Trophoblast cell (in vitro differentiated cells and primary cell): ENCODE data around the gene STUB1.

Source experiments
- DNase-seq, 2 donors: peaks; one replicate each; pipeline ENCODE4 v3.0.0-alpha.2; 2016
- H2AFZ ChIP-seq: 2 replicates; pipeline ENCODE4 v1.6.1; 2013; ENCODE audit warnings: low read length, moderate library complexity, mild to moderate bottlenecking; ENCODE audit not compliant: insufficient read depth, poor library complexity
- H2AK5ac ChIP-seq: 2 replicates; pipeline ENCODE4 v1.6.1; 2013; ENCODE audit warnings: mild to moderate bottlenecking, low read length
- H2BK120ac ChIP-seq: 2 replicates; pipeline ENCODE4 v1.6.1; 2013; ENCODE audit warnings: low read length, mild to moderate bottlenecking, moderate library complexity; ENCODE audit not compliant: insufficient read depth, poor library complexity
- H2BK12ac ChIP-seq: 2 replicates; pipeline ENCODE4 v1.6.1; 2013; ENCODE audit warnings: mild to moderate bottlenecking, low read length, moderate library complexity
- H2BK5ac ChIP-seq: 2 replicates; pipeline ENCODE4 v1.6.1; 2013; ENCODE audit warnings: low read length, low read depth, moderate library complexity, mild to moderate bottlenecking; ENCODE audit not compliant: poor library complexity
- H3K14ac ChIP-seq: 2 replicates; pipeline ENCODE4 v1.6.1; 2013; ENCODE audit warnings: mild to moderate bottlenecking, low read length
- H3K18ac ChIP-seq: 2 replicates; pipeline ENCODE4 v1.6.1; 2013; ENCODE audit warnings: mild to moderate bottlenecking, low read length
- H3K23ac ChIP-seq: 2 replicates; pipeline ENCODE4 v1.6.1; 2013; ENCODE audit warnings: low read length
- H3K27ac ChIP-seq: 2 replicates; pipeline ENCODE4 v1.5.1; 2013; ENCODE audit warnings: low read depth, mild to moderate bottlenecking, inconsistent platforms, low read length, moderate library complexity
- H3K27me3 ChIP-seq: 2 replicates; pipeline ENCODE4 v1.6.1; 2013; ENCODE audit warnings: inconsistent platforms, mild to moderate bottlenecking, low read length, moderate library complexity; ENCODE audit not compliant: insufficient read depth
- H3K36me3 ChIP-seq, 2 experiments: 1 replicate in 1 of 2; 2 replicates in 1 of 2; pipeline ENCODE4 v1.6.1; 2013; ENCODE audit warnings: low read length in 2 of 2, mild to moderate bottlenecking in 2 of 2, moderate library complexity in 1 of 2; ENCODE audit not compliant: insufficient read depth in 2 of 2, control insufficient read depth in 1 of 2
- H3K4ac ChIP-seq: 2 replicates; pipeline ENCODE4 v1.6.1; 2013; ENCODE audit warnings: low read depth, mild to moderate bottlenecking, low read length, moderate library complexity
- H3K4me1 ChIP-seq, 2 experiments: 1 replicate in 1 of 2; 2 replicates in 1 of 2; pipeline ENCODE4 v1.6.1; 2013; ENCODE audit warnings: low read length in 2 of 2, mild to moderate bottlenecking in 2 of 2, moderate library complexity in 1 of 2; ENCODE audit not compliant: insufficient read depth in 2 of 2, control insufficient read depth in 1 of 2
- H3K4me2 ChIP-seq: 2 replicates; pipeline ENCODE4 v1.6.1; 2013; ENCODE audit warnings: inconsistent platforms, mild to moderate bottlenecking, low read length, moderate library complexity
- H3K4me3 ChIP-seq: 2 replicates; pipeline ENCODE4 v1.5.1; 2013; ENCODE audit warnings: mild to moderate bottlenecking, low read depth, low read length, inconsistent platforms
- H3K79me1 ChIP-seq: one replicate; pipeline ENCODE4 v1.6.1; 2013; ENCODE audit warnings: low read length
- H3K79me2 ChIP-seq: 2 replicates; pipeline ENCODE4 v1.6.1; 2013; ENCODE audit warnings: low read length, mild to moderate bottlenecking; ENCODE audit not compliant: control insufficient read depth, insufficient read depth, poor library complexity
- H3K9ac ChIP-seq: 2 replicates; pipeline ENCODE4 v1.6.1; 2013; ENCODE audit warnings: mild to moderate bottlenecking, low read length
- H3K9me3 ChIP-seq: 2 replicates; pipeline ENCODE4 v1.6.1; 2013; ENCODE audit warnings: low read depth, mild to moderate bottlenecking, control low read depth, inconsistent platforms, low read length; ENCODE audit not compliant: insufficient read depth
- H4K12ac ChIP-seq: 2 replicates; pipeline ENCODE4 v1.6.1; 2013; ENCODE audit warnings: low read depth, mild to moderate bottlenecking, low read length, moderate library complexity
- H4K8ac ChIP-seq: 2 replicates; pipeline ENCODE4 v1.6.1; 2013; ENCODE audit warnings: low read depth, mild to moderate bottlenecking, low read length, moderate library complexity
- H4K91ac ChIP-seq: one replicate; pipeline ENCODE4 v1.6.1; 2013; ENCODE audit warnings: low read depth, mild to moderate bottlenecking, low read length, moderate library complexity
- WGBS: extraction: QIAGEN DNeasy Blood & Tissue Kit; methylation state at CpG from one replicate; pipeline ENCODE4 v1.1.7; 2013; ENCODE audit warnings: missing lambda C conversion rate; ENCODE audit not compliant: insufficient read length, insufficient coverage; ENCODE audit errors: extremely low coverage; 5-methylcytosine and 5-hydroxymethylcytosine counted together

STUB1 gene

GRCh38 chr16:716200-716568 lies 36.0 kb downstream of the STUB1 start:
- Histone ChIP-seq H3K9me3 (peaks cover 12% of the 10 kb centered on the region), H3K27ac (no peak overlapping the region)
- WGBS, result no CpG with 5 or more reads among the region's 12 CpGs

DNA sequence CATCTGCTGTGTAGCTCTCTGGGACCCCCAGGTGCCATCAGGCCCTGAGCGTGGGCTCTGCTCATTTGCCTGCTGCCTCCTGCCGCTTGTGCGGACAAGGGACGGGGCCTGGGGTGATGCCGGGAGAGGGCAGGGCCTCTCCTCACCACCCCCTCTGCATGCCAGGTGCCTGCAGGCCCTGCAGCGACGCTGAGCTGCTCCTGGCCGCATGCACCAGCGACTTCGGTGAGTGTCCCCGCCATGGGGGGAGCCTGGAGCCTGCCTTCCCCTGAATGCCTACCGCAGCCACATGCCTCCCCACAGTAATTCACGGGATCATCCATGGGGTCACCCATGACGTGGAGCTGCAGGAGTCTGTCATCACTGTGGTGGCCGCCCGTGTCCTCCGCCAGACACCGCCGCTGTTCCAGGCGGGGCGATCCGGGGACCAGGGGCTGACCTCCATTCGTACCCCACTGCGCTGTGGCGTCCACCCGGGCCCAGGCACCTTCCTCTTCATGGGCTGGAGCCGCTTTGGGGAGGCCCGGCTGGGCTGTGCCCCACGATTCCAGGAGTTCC lies 36.6 kb downstream of the STUB1 start:
- WGBS, result no CpG with 5 or more reads among the region's 29 CpGs
- Histone ChIP-seq H3K4me2 (no peak overlapping the region), H3K79me1 (peaks cover 11% of the 10 kb centered on the region), H3K27me3 (peaks cover 12% of the 10 kb centered on the region), H3K4me3 (no peak overlapping the region), H2BK5ac (no peak overlapping the region), H3K4ac (no peak overlapping the region), H2AFZ (no peak overlapping the region), H3K79me2 (peaks cover 6% of the 10 kb centered on the region), H2AK5ac (no peak overlapping the region), H2BK120ac (no peak overlapping the region), H3K14ac (no peak overlapping the region), H3K4me1 (peaks cover 30 to 35% of the 10 kb centered on the region in 2 experiments), H3K27ac (no peak overlapping the region), H3K9ac (no peak overlapping the region), H3K9me3 (peaks cover 15% of the 10 kb centered on the region), H4K91ac (no peak overlapping the region), H4K12ac (no peak overlapping the region), H3K23ac (no peak overlapping the region), H2BK12ac (no peak overlapping the region), H4K8ac (no peak overlapping the region), H3K18ac (no peak overlapping the region), H3K36me3 (no peaks in the 10 kb centered on the region)
- no peak for DNase-seq

More at GRCh38 chr16:716200-716568, 36.0 kb downstream of the STUB1 start:
- Histone ChIP-seq H3K4me3 (no peak overlapping the region), H4K91ac (no peak overlapping the region), H3K36me3 (no peaks in the 10 kb centered on the region), H3K4ac (no peak overlapping the region), H3K14ac (no peak overlapping the region), H3K27me3 (peaks cover 12% of the 10 kb centered on the region), H4K8ac (no peak overlapping the region), H3K23ac (no peak overlapping the region), H3K79me2 (peaks cover 6% of the 10 kb centered on the region), H3K9ac (no peak overlapping the region), H3K18ac (no peak overlapping the region), H4K12ac (no peak overlapping the region), H2BK120ac (no peak overlapping the region), H2AK5ac (no peak overlapping the region), H2BK5ac (no peak overlapping the region), H2AFZ (no peak overlapping the region), H3K79me1 (peaks cover 9% of the 10 kb centered on the region), H3K4me1 (peaks cover 24 to 30% of the 10 kb centered on the region in 2 experiments), H3K4me2 (no peak overlapping the region), H2BK12ac (no peak overlapping the region)
- no peak for DNase-seq

DNA sequence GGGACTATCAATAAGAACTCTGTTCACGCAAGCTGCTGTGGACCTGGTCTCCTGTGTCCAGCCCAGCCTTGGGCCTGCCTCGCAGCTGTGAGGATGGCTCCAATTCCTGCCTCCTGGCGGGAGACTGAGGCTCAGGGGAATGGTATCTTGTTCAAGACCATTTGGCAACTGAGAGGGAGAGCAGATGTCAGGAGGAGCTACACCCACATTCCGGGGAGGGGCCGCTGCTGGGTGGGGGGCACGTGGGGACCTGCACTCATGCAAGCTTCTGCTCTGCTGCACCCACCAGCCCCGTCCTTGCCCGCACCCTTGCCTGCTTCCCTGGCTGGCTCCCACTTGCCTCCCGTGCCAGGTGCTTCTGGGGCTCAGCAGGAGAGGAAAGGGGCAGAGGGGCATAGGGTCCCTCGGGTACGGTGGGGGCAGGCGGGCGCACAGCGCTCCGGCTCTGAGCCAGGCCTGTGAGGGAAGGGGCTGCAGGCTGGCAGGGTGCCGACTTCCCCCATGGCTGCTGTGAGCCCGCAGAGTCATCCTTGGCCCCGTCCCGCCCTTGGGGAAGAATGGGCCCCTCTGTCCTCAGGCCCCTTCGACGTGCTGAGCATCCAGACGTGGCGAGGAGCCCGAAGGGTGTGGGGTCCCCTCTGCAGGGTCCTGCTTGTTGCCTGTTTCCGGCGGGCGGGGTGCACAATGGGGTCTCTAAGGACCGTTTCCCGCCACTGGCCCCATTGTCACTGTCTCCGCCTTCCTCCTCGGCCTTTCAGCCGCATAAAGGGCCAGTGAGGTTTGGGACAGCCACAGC lies 37.4 kb downstream of the STUB1 start:
- Histone ChIP-seq H3K4me2 (no peak overlapping the region), H2AK5ac (no peak overlapping the region), H3K4me1 (peaks cover 31 to 35% of the 10 kb centered on the region in 2 experiments), H3K79me2 (peaks cover 6% of the 10 kb centered on the region), H2BK120ac (no peak overlapping the region), H3K9ac (no peak overlapping the region), H3K18ac (no peak overlapping the region), H4K91ac (no peak overlapping the region), H2BK12ac (no peak overlapping the region), H2AFZ (no peak overlapping the region), H3K9me3 (peaks cover 15% of the 10 kb centered on the region), H3K14ac (no peak overlapping the region), H3K27ac (no peak overlapping the region), H4K8ac (no peak overlapping the region), H3K79me1 (peaks cover 11% of the 10 kb centered on the region), H3K4me3 (no peak overlapping the region), H3K27me3 (peaks cover 12% of the 10 kb centered on the region), H3K36me3 (peaks cover 0 to 3% of the 10 kb centered on the region in 2 experiments), H3K23ac (no peak overlapping the region), H2BK5ac (no peak overlapping the region), H3K4ac (no peak overlapping the region), H4K12ac (no peak overlapping the region)
- WGBS, result no CpG with 5 or more reads among the region's 32 CpGs
- no peak for DNase-seq

DNA sequence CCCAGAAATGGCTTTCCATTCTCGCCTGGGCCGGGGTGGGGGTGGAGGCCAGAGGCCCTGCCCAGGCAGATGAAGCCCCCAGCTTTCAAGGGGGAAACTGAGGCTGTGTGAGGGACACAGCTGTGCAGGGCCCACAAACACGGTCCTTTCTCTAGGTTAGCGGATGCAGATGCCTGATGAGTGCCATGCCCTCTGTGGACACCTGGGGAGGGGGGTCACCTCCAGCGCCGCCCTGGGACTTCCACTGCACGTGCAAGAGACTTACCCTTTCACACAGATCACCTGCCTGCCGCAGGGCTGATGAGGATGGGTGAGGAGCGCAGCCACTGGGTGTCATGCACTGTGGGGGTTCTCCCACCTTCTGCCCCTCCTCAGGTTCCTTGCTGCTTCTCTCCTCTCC lies 38.2 kb downstream of the STUB1 start:
- no peak overlapping the region for H2BK120ac ChIP-seq
- no peak overlapping the region for H2BK12ac ChIP-seq
- peaks cover 6% of the 10 kb centered on the region for H3K79me2 ChIP-seq
- no peak overlapping the region for H3K18ac ChIP-seq
- no peak overlapping the region for H4K91ac ChIP-seq
- H2AFZ ChIP-seq, result no peak overlapping the region
- WGBS, result no CpG with 5 or more reads among the region's 9 CpGs
- H2BK5ac ChIP-seq, result no peak overlapping the region
- peaks cover 15% of the 10 kb centered on the region for H3K9me3 ChIP-seq
- H3K36me3 ChIP-seq, result peaks cover 0 to 3% of the 10 kb centered on the region in 2 experiments
- H3K14ac ChIP-seq, result no peak overlapping the region
- no peak overlapping the region for H3K4me3 ChIP-seq
- no peak overlapping the region for H3K4me2 ChIP-seq
- H3K4ac ChIP-seq, result no peak overlapping the region
- DNase-seq, result no peak
- H2AK5ac ChIP-seq, result no peak overlapping the region
- H3K27ac ChIP-seq, result no peak overlapping the region
- peaks cover 12% of the 10 kb centered on the region for H3K27me3 ChIP-seq
- H3K4me1 ChIP-seq, result peaks cover 31 to 35% of the 10 kb centered on the region in 2 experiments
- peaks cover 11% of the 10 kb centered on the region for H3K79me1 ChIP-seq
- no peak overlapping the region for H3K9ac ChIP-seq
- H3K23ac ChIP-seq, result no peak overlapping the region
- no peak overlapping the region for H4K12ac ChIP-seq
- no peak overlapping the region for H4K8ac ChIP-seq
